GM12892 (cell line): Measurements from ENCODE around the gene IVD.

Experiments used
- POLR2A ChIP-seq: IDR thresholded peaks from 2 replicates; pipeline ENCODE4 v1.6.1; 2011; ENCODE audit warnings: low read depth, low read length, control low read depth
- POLR2AphosphoS5 ChIP-seq: IDR thresholded peaks from 2 replicates; pipeline ENCODE4 v1.6.1; 2011; ENCODE audit warnings: low read depth, low read length, control low read depth
- TAF1 ChIP-seq: IDR thresholded peaks from 2 replicates; pipeline ENCODE4 v1.6.1; 2011; ENCODE audit warnings: low read depth, mild to moderate bottlenecking, control low read depth, low read length, borderline replicate concordance

GRCh38 chr15:40467261-40467615 is 61.6 kb downstream of the IVD start:
- TF ChIP-seq TAF1, result no peak
- no peak for TF ChIP-seq POLR2AphosphoS5
- no peak for TF ChIP-seq POLR2A
